Esophagus muscularis mucosa (tissue), 3 donors: ENCODE results near the gene MB.

ENCODE experiments used
- CTCF ChIP-seq, 3 experiments: fragments of 200-600 bp in 2 of 3; fragments of 450-650 bp in 1 of 3; sonication (generic) in 2 of 3; IDR thresholded peaks; one replicate each; pipeline ENCODE4 v1.5.1; 2017 to 2019; ENCODE audit warnings: antibody characterized with exemption in 3 of 3, mild to moderate bottlenecking in 2 of 3, moderate library complexity in 1 of 3
- POLR2A ChIP-seq: fragments of 450-650 bp; IDR thresholded peaks from one replicate; pipeline ENCODE4 v1.6.1; 2017; ENCODE audit warnings: antibody characterized with exemption, moderate library complexity, mild to moderate bottlenecking, low read depth
- POLR2AphosphoS5 ChIP-seq, 2 donors: sonication (generic); formaldehyde crosslinking; IDR thresholded peaks; one replicate each; pipeline ENCODE4 v1.6.1; 2017; ENCODE audit warnings: antibody characterized with exemption in 2 of 2

GRCh38 chr22:35631597-35631996, 14.5 kb upstream of the MB start:
- TF ChIP-seq CTCF (IDR thresholded peaks at IDR 0.05) (peak in 2 of 3 experiments; percentile 12 to 39), POLR2AphosphoS5 (IDR thresholded peaks at IDR 0.05) (no peak), POLR2A (no peak)
